Activated effector memory CD4-positive, alpha-beta T cell treated with Interleukin-2 at 50 U/mL for 16 hours (primary cell): ENCODE data around the gene MPC1.

ENCODE experiments used
- DNase-seq: peaks from one replicate; pipeline ENCODE4 v3.0.0-alpha.2; 2020

MPC1 gene

GRCh38 chr6:166382933-166383801 lies at the start of gene MPC1:
Gene MPC1 (minus strand): TSS chr6:166382940. CDS start chr6:166382876, 64 bp downstream.
- DNase-seq = peak; percentile 92

DNA sequence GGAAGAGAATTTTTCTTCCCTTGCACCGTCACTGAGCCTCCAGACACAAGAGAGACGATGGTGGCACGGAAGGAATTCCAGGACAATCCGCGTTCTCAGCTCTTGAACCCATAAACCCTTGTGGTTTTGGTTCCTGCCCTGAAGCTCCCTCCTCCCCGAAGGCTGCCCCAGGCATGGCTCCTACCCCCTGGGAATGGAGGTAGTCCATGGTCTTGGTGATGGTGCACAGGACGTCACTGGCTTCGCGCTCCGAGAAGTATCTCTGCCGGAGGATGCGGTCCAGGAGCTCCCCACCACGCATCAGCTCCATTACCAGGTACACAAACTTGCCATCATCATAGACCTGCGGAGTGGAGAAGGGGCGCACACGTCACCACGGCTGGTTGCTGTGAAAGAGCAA lies 47.5 kb upstream of the MPC1 start:
- no peak for DNase-seq

DNA sequence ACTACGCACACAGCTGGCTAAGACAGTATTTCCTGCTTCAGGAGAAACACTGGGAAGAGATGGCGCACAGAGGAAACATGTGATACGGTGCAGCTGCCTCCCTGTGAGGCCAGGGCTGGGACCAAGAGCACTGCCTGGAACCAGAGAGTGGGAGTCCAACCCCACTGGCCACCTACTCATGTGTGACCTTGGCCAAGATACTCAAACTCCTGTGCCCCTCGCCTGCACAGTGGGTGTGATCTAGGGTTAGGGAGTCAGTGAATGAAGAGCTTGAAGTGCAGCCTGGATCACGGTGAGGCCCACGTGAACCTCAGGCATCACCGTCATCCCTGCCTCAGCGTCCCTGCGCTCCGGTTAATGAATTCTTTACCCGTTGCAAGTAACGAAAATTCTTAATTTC lies 41.7 kb upstream of the MPC1 start:
- no peak for DNase-seq

DNA sequence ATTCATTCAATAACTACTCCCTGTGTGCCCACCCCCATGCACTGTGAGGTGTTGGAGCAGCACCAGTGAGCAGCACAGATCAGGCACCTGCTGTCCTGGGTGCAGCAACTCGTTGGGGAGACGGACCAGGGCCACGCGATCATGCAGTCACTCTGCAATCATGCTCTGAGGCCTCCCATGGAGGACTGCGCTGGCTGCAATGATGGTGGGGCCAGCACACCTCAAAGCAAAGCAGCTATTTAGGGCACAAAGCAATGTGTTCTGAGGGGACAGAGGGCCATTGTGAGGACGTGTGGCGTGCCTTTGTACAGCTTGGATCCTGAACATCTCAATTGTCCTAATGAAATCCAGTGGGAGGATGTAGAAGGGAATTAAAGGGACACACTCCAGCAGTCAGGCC lies 41.0 kb upstream of the MPC1 start:
- DNase-seq = no peak

- DNase-seq = no peak
Observed at GRCh38 chr6:166423051-166423745, 40.5 kb upstream of the MPC1 start.

- DNase-seq = no peak
Observed at GRCh38 chr6:166422201-166422940, 39.6 kb upstream of the MPC1 start.

GRCh38 chr6:166420351-166420750 lies 37.6 kb upstream of the MPC1 start:
- DNase-seq = no peak

- no peak for DNase-seq
Observed at GRCh38 chr6:166419717-166420116, 37.0 kb upstream of the MPC1 start.

GRCh38 chr6:166419286-166419685 lies 36.5 kb upstream of the MPC1 start:
- DNase-seq = peak; percentile 60

GRCh38 chr6:166418691-166419143 lies 36.0 kb upstream of the MPC1 start:
- DNase-seq = no peak

- peak; percentile 58 for DNase-seq
Observed at GRCh38 chr6:166417285-166417691, 34.5 kb upstream of the MPC1 start.

DNA sequence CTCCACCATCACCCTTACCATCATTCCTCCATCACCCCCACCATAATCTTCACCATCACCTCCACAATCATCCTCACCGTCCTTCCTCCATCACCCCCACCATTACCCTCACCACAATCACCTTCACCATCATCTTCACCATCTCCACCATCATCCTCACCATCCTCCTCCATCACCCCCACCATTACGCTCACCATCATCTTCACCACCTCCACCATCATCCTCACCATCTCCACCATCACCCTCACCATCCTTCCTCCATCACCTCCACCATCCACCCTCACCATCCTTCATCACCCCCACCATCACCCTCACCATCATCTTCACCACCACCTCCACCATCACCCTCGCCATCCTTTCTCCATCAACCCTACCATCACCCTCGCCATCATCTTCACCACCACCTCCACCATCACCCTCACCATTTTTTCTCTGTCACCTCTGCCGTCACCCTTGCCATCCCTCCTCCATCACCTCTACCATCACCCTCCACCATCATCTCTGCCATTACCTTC lies 33.1 kb upstream of the MPC1 start:
- no peak for DNase-seq

DNA sequence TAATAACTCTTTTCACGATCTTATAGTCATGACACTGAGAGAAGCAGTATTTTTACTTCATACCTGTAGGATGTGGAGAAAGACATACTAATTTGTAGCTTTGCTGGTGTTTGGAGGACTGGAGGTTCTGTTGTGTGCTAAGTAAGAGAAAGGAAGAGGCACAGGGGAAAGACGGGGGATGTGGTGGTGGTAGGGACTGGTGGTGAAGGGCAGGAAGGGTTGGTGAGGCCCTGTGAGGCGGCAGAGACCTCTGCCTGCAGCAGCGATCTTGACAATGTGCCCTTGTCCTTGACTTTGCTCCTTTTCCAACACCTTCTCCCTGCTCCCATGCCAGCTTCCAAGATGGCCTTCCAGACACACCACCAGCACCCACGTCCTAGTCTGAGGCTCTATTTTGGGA lies 32.6 kb upstream of the MPC1 start:
- peak; percentile 55 for DNase-seq

GRCh38 chr6:166413491-166413951 lies 30.8 kb upstream of the MPC1 start:
- DNase-seq = no peak

GRCh38 chr6:166412911-166413384 lies 30.2 kb upstream of the MPC1 start:
- DNase-seq = no peak

- no peak for DNase-seq
Observed at GRCh38 chr6:166412156-166412910, 29.6 kb upstream of the MPC1 start.

DNA sequence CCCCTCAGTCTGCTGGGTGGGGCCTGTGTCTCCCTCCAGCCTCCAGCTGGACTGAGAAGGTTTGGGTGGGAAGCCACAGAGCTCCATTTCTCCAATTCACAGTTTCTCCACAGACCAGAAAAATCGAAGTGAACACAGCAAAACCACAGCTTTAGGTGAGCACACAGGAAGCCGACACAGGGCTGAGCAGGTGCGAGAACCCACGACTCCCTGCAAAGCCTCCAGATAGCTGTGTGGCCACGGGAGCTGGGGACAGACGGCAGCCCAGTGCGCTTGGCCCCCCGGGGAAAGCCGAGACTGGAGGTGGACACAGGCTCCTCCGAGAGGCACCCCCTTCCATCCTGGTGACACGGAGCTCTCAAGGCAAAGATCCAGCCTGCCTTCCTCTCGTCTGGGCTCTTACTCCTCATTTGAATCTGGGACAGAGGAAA lies 29.0 kb upstream of the MPC1 start:
- DNase-seq = peak; percentile 46

DNA sequence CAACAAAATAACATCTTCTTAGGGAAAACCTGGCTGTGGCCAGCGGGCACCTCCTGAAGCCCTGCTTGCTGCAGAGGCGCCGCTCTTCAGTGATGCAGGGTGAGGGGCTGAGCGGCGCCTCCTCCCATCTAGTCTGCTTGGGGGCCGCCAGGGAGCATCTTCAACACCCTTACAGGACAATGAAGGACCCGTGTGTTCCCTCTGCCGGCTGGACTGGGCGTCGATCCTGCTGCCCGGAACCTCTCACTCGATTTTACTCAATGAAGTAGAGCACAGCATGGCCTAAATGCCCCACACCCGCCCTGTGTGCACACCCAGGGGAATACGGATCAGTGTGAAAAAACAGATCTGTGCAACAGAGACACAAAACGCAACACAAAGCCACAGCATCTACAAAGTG lies 28.5 kb upstream of the MPC1 start:
- DNase-seq = no peak

GRCh38 chr6:166410426-166410935 lies 27.7 kb upstream of the MPC1 start:
- no peak for DNase-seq

- DNase-seq = no peak
Observed at GRCh38 chr6:166408936-166409755, 26.4 kb upstream of the MPC1 start.

DNA sequence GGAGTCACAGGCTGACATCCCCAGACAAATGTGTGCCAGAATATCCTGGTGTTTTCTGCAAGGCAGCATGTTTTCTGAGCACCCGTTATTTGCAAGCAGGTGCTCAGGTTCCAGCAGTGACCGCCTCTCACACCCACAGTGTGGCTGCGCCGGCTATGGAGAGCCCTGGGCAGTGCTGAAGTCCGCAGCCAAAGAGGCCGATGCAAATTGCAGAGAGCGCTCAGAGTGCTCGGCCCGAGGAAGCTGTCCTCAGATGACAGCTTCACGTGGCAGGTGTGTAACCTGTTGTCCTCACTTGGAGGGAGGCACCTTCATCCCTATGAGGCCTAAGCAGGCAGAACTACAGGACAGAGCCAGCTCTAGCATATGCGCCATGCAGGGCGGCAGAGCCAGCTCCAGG lies 23.5 kb upstream of the MPC1 start:
- no peak for DNase-seq
